K562 (cell line): ENCODE data around the gene LCA5L. TPM values are rescaled to one million over a fixed set of nuclear protein-coding genes. Genes with fewer than 3 reads are reported as not detected.

Source experiments
- ATAC-seq: fragments of 200-7000 bp; cut with Tn5 transposase; 3 replicates; pipeline ENCODE4 v1.9.1; 2020; ENCODE audit warnings: moderate library complexity
- BruUV-seq: library from RNA; stranded (reverse); fragments of 400-500 nt; replicated peaks from 2 replicates; lab custom pipeline; 2021; lab: Mats Ljungman, UMichigan
- CTCF ChIA-PET: fragments of 300-600 bp; formaldehyde crosslinking; extraction: SDS; loops from one replicate; lab custom pipeline; 2021; ENCODE audit warnings: low intra/inter-chr PET ratio; lab: Yijun Ruan, JAX
- POLR2A ChIA-PET: fragments of 300-600, 350-650 bp; sonication (Branson Sonifier 250); formaldehyde crosslinking; extraction: SDS; loops from one replicate; lab custom pipeline; 2021; ENCODE audit warnings: antibody characterized with exemption, inconsistent platforms; lab: Yijun Ruan, JAX
- DNase-seq, 4 experiments: peaks; one replicate each; pipeline versions ENCODE4 v3.0.0 to v3.0.0-alpha.2; 2011 to 2018; ENCODE audit warnings: low spot score in 3 of 4, mixed read lengths in 3 of 4; ENCODE audit errors: extremely low read depth in 1 of 4
- FAIRE-seq: peaks from 2 replicates; lab custom pipeline; 2011; peaks lifted over from hg19 to GRCh38; lab: Jason Lieb, UNC
- H2AFZ ChIP-seq: 2 replicates; pipeline ENCODE4 v1.6.0; 2011; ENCODE audit warnings: low read depth, low read length, control low read depth, inconsistent platforms
- H3K27ac ChIP-seq: fragments of 200-600 bp; 3 replicates; pipeline ENCODE4 v1.8.0; 2011; ENCODE audit warnings: low read depth, mild to moderate bottlenecking, control low read depth, inconsistent platforms, low read length, moderate library complexity, mixed read lengths; ENCODE audit errors: extremely low read depth
- H3K27me3 ChIP-seq, 2 experiments: fragments of 300-600 bp in 1 of 2; 2 replicates in 1 of 2; 3 replicates in 1 of 2; pipeline versions ENCODE4 v1.6.0 to v1.8.0; 2011; ENCODE audit warnings: inconsistent platforms in 2 of 2, low read length in 2 of 2, mild to moderate bottlenecking in 1 of 2, mixed read lengths in 1 of 2, moderate library complexity in 1 of 2; ENCODE audit not compliant: control insufficient read depth in 2 of 2, insufficient read depth in 2 of 2
- H3K36me3 ChIP-seq: fragments of 300-600 bp; 3 replicates; pipeline ENCODE4 v1.8.0; 2011; ENCODE audit warnings: mild to moderate bottlenecking, low read length, inconsistent platforms; ENCODE audit not compliant: control insufficient read depth, insufficient read depth
- H3K4me1 ChIP-seq, 2 experiments: fragments of 200-600 bp in 1 of 2; replicated peaks in 1 of 2; 2 replicates in 1 of 2; 3 replicates in 1 of 2; pipeline versions ENCODE4 v1.5.1 to v1.8.0; 2011; ENCODE audit warnings: inconsistent platforms in 2 of 2, low read length in 2 of 2, mild to moderate bottlenecking in 1 of 2, mixed read lengths in 1 of 2, moderate library complexity in 1 of 2; ENCODE audit not compliant: control insufficient read depth in 2 of 2, insufficient read depth in 2 of 2
- H3K4me2 ChIP-seq: 2 replicates; pipeline ENCODE4 v1.6.1; 2011; ENCODE audit warnings: low read length, control low read depth, inconsistent platforms, mixed read lengths; ENCODE audit not compliant: insufficient read depth
- H3K4me3 ChIP-seq: fragments of 200-600 bp; sonication (generic), shearing (Covaris generic); 2 replicates; pipeline ENCODE4 v1.5.1; 2016; ENCODE audit warnings: control low read depth, inconsistent platforms
- H3K79me2 ChIP-seq: fragments of 200-600 bp; 3 replicates; pipeline ENCODE4 v1.8.0; 2011; ENCODE audit warnings: low read length, inconsistent platforms; ENCODE audit not compliant: control insufficient read depth, insufficient read depth
- H3K9ac ChIP-seq, 2 experiments: 2 replicates each; pipeline versions ENCODE4 v1.6.0 to v1.6.1; 2011; ENCODE audit warnings: low read depth in 2 of 2, low read length in 2 of 2, control low read depth in 1 of 2, inconsistent platforms in 1 of 2, mild to moderate bottlenecking in 1 of 2, mixed read lengths in 1 of 2; ENCODE audit not compliant: insufficient read depth in 1 of 2
- H3K9me1 ChIP-seq: one replicate; pipeline ENCODE4 v1.6.0; 2011; ENCODE audit warnings: inconsistent platforms, mild to moderate bottlenecking, low read length, moderate library complexity; ENCODE audit not compliant: control insufficient read depth, insufficient read depth
- H3K9me3 ChIP-seq: replicated peaks from 2 replicates; pipeline ENCODE4 v1.5.1; 2011; ENCODE audit warnings: low read depth, low read length, inconsistent platforms; ENCODE audit not compliant: control insufficient read depth, insufficient read depth
- H4K20me1 ChIP-seq: replicated peaks from 2 replicates; pipeline ENCODE4 v1.6.1; 2011; ENCODE audit warnings: low read length, inconsistent platforms, mixed read lengths; ENCODE audit not compliant: control insufficient read depth, insufficient read depth
- ILK ChIP-seq: fragments of 450-650 bp; IDR thresholded peaks from 2 replicates; pipeline ENCODE4 v1.6.1; 2016; ENCODE audit warnings: missing genetic modification characterization, low read depth, mild to moderate bottlenecking, missing compliant biosample characterization, moderate library complexity, borderline replicate concordance
- ZNF695 ChIP-seq: fragments of 450-650 bp; formaldehyde crosslinking; IDR thresholded peaks from 2 replicates; pipeline ENCODE4 v1.4.0; 2020; ENCODE audit warnings: mild to moderate bottlenecking, moderate library complexity
- whole genome bisulfite sequencing: fragments of 100-300 bp; shearing (Covaris generic); methylation state at CpG from one replicate; pipeline ENCODE4 v1.1.6; 2016; ENCODE audit warnings: low coverage, mixed read lengths; ENCODE audit not compliant: insufficient coverage; ENCODE audit errors: missing lambda C conversion rate; 5-methylcytosine and 5-hydroxymethylcytosine counted together
- in situ Hi-C: fragments of 300-500 bp; cut with MboI; formaldehyde crosslinking; loops from 4 replicates; pipeline ENCODE4 v1.15.0; 2018; ENCODE audit warnings: inconsistent platforms, mixed read lengths
- intact Hi-C: fragments of 100-400 bp; cut with micrococcal nuclease; formaldehyde crosslinking; loops from 2 replicates; pipeline ENCODE4 v1.14.2; 2022
- polyA plus RNA-seq, 8 experiments: library from polyadenylated mRNA; depleted of rRNA in 4 of 8; stranded (reverse) in 5 of 8; unstranded in 3 of 8; fragments of >200 nt; fragmentation: Nextera tagmentation in 2 of 8; fragmentation: Illumina TruSeq in 1 of 8; extraction: Ambion mirVana in 2 of 8; extraction: Trizol in 1 of 8; gene quantifications; 2 replicates each; pipeline versions ENCODE4 v1.2.1 to v1.2.3, GENCODE V29; 2011 to 2014; ENCODE audit warnings: inconsistent platforms in 1 of 8, missing spikeins in 1 of 8
- total RNA-seq, 7 experiments: library from RNA; depleted of rRNA in 6 of 7; stranded (reverse); fragments of >200 nt in 6 of 7; fragmentation: Illumina TruSeq in 2 of 7; extraction: Trizol in 2 of 7; gene quantifications; 2 replicates each; pipeline versions ENCODE4 v1.2.1 to v1.2.3, GENCODE V29; 2011 to 2021; ENCODE audit warnings: low replicate concordance in 1 of 7
- TF ChIP-seq, protein P1 (sequence below), 3 experiments: IDR thresholded peaks in 2 of 3; conservative IDR thresholded peaks in 1 of 3; 2 replicates each; pipeline ENCODE4 v1.5.1; 2011 to 2012; ENCODE audit warnings: low read length in 3 of 3, mild to moderate bottlenecking in 3 of 3, control low read depth in 2 of 3, improper control_type of control experiment in 1 of 3, inconsistent platforms in 1 of 3, low read depth in 1 of 3, mixed read lengths in 1 of 3, moderate library complexity in 1 of 3; ENCODE audit not compliant: insufficient read depth in 2 of 3
- TF ChIP-seq, protein P2 (sequence below): fragments of 200-800 bp; sonication (Bioruptor generic); IDR thresholded peaks from 2 replicates; pipeline ENCODE4 v1.6.1; 2016; ENCODE audit warnings: missing genetic modification characterization, missing compliant biosample characterization

LCA5L gene
- total and polyA plus RNA-seq, 9 of the 15 experiments (the other 6 are each of a cell fraction or from before 2014, with no cell fraction given), result 1.8 to 4.9 (median 3.8) TPM

DNA sequence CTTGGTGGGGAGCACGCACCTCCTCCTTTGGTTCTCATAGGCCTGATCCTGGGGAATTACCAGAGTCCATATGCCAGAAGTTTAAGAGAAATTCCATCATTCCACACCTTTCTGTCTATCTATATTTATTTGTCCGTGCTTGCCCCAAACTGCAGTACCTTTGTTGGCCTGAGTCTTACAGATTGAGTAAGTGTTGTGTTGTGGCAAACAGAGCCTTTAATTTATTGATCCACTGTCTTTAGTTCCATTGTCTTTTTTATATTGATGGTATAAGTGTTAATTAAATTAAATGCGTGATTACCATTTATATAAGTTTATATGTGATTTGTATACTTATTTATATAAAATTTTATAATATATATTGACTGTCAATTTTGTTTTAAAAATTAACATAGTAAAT lies 11.1 kb upstream of the LCA5L start:
- in situ Hi-C loops, result no loop called here
- ChIA-PET CTCF (no interaction called here), POLR2A (interaction anchor here (0.6 kb wide), 1 partner anchor 110 kb away, joined by 3 read pairs; no protein-coding TSS in a partner anchor)
- H3K9me1 ChIP-seq, result no peaks in the 10 kb centered on the region
- H3K9ac ChIP-seq, result no peak overlapping the region
- FAIRE-seq (no peak), DNase-seq (no peak), ATAC-seq (no peak)
- no peaks in the 10 kb centered on the region for H3K79me2 ChIP-seq
- TF ChIP-seq, protein P1, sequence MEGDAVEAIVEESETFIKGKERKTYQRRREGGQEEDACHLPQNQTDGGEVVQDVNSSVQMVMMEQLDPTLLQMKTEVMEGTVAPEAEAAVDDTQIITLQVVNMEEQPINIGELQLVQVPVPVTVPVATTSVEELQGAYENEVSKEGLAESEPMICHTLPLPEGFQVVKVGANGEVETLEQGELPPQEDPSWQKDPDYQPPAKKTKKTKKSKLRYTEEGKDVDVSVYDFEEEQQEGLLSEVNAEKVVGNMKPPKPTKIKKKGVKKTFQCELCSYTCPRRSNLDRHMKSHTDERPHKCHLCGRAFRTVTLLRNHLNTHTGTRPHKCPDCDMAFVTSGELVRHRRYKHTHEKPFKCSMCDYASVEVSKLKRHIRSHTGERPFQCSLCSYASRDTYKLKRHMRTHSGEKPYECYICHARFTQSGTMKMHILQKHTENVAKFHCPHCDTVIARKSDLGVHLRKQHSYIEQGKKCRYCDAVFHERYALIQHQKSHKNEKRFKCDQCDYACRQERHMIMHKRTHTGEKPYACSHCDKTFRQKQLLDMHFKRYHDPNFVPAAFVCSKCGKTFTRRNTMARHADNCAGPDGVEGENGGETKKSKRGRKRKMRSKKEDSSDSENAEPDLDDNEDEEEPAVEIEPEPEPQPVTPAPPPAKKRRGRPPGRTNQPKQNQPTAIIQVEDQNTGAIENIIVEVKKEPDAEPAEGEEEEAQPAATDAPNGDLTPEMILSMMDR (IDR thresholded peaks at IDR 0.05 in 2 of 3, conservative IDR thresholded peaks at IDR 0.05 in 1 of 3; ENCODE audit: insufficient read depth in 2 of 3, low read depth in 1 of 3, low read length in 3 of 3), result peak; percentile 11 to 27 (median 14); a peak in 2 of 6 replicates
- TF ChIP-seq ILK (tag) (no peak), ZNF695 (CRISPR knock-in tag) (no peak)
- TF ChIP-seq, protein P2, sequence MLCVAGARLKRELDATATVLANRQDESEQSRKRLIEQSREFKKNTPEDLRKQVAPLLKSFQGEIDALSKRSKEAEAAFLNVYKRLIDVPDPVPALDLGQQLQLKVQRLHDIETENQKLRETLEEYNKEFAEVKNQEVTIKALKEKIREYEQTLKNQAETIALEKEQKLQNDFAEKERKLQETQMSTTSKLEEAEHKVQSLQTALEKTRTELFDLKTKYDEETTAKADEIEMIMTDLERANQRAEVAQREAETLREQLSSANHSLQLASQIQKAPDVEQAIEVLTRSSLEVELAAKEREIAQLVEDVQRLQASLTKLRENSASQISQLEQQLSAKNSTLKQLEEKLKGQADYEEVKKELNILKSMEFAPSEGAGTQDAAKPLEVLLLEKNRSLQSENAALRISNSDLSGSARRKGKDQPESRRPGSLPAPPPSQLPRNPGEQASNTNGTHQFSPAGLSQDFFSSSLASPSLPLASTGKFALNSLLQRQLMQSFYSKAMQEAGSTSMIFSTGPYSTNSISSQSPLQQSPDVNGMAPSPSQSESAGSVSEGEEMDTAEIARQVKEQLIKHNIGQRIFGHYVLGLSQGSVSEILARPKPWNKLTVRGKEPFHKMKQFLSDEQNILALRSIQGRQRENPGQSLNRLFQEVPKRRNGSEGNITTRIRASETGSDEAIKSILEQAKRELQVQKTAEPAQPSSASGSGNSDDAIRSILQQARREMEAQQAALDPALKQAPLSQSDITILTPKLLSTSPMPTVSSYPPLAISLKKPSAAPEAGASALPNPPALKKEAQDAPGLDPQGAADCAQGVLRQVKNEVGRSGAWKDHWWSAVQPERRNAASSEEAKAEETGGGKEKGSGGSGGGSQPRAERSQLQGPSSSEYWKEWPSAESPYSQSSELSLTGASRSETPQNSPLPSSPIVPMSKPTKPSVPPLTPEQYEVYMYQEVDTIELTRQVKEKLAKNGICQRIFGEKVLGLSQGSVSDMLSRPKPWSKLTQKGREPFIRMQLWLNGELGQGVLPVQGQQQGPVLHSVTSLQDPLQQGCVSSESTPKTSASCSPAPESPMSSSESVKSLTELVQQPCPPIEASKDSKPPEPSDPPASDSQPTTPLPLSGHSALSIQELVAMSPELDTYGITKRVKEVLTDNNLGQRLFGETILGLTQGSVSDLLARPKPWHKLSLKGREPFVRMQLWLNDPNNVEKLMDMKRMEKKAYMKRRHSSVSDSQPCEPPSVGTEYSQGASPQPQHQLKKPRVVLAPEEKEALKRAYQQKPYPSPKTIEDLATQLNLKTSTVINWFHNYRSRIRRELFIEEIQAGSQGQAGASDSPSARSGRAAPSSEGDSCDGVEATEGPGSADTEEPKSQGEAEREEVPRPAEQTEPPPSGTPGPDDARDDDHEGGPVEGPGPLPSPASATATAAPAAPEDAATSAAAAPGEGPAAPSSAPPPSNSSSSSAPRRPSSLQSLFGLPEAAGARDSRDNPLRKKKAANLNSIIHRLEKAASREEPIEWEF (CRISPR knock-in tag), result peak; percentile 51; the same call in 1 of the 2 replicates
- no peaks in the 10 kb centered on the region for H3K36me3 ChIP-seq
- WGBS, result 42% methylated on average over 3 of the region's 3 CpGs
- intact Hi-C loops, result no loop called here
- no peak overlapping the region for H3K4me2 ChIP-seq
- BruUV-seq, result no TSS peak
- no peaks in the 10 kb centered on the region for H3K27me3 ChIP-seq
- no peak overlapping the region for H3K4me3 ChIP-seq
- peaks cover 6 to 12% of the 10 kb centered on the region in 2 experiments; a peak in 4 of 5 replicates for H3K4me1 ChIP-seq
- no peak overlapping the region for H3K27ac ChIP-seq
- no peaks in the 10 kb centered on the region for H3K9me3 ChIP-seq
- no peak overlapping the region for H2AFZ ChIP-seq
- H4K20me1 ChIP-seq, result no peaks in the 10 kb centered on the region
